GM19463 (cell line): ENCODE results near the gene GLI1.
"Not testable (repeated sequence)": the region's sequence is repeated elsewhere in the genome, so short reads cannot be mapped to it uniquely, and the experiment has no call there.

Source experiments
- ATAC-seq: cut with Tn5 transposase; IDR thresholded peaks from one replicate; pipeline ENCODE4 v1.9.1; 2021; ENCODE audit warnings: mild to moderate bottlenecking, moderate library complexity; ENCODE audit not compliant: unreplicated experiment

The GLI1 gene

DNA sequence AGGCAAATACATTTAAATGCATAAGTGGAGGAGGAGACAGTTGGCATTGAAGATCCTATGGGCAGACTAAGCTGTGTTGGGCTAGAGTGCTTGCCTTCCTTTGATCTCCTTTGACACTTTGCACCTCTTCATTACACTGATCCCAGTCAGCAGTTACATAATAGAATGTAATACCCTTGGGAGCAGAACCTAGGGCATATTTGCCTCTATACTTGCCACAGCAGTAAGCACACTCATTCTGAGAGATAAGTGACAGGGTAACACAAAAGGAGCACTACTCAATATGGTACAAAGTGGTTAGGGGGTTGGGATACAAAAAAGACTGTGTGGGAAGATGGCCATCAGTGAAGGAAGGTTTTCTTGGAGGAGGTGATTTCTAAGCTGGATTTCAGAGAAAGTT lies 37.2 kb downstream of the GLI1 start:
- no peak for ATAC-seq

DNA sequence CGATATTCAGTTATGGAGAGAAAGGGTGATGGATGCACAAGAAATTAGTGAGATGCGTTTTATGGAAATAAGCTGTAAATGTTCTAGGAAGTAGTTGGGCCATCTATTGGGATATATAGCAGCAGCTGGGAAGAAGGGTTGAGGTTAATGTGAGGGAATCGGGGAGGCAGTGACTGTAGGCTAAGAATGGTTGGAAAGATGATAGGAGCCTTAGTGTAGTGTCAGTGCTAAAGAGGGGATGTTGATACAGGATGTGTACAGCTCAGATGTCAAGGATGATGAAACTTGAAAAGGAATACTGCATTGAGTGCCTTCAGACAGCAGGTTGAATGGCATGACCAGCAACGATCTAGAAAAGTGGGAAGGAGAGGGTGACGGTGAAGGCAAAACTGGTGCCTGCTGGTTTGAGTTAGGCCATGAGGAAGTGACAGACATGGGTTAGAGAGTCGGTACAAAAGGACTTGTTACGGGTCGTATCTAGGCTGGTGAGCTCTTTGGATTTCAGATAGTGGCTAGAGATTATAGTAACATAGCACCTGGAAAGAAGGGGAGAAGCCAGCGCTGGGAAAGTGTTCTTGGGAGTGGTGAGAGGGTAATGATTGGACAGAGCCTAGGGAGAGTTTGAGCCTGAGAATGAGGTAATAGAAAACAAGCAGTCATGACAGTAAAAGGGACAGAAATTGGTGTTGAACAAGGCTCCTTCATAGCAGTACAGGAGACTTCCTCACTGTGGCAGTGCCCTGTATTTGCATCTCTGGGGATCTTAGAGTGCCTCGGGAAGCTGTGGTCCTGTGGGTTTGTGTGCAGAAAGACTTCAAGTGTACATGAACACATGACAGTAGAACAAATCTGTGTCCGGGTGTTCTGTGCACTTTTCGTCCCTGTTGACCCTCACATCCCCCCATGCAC lies 37.9 kb downstream of the GLI1 start:
- ATAC-seq, result no peak

DNA sequence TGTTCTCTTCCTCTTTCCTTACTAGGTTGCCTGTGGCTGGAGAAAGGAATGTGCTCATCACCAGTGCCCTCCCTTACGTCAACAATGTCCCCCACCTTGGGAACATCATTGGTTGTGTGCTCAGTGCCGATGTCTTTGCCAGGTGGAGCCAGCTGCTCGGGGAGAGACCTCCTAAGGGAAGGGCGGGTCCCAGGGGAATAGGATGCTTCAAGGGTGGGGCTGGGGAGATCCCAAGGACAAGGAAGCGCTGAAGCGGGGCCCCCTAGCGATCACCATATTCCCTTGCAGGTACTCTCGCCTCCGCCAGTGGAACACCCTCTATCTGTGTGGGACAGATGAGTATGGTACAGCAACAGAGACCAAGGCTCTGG lies 38.5 kb downstream of the GLI1 start:
- no peak for ATAC-seq

DNA sequence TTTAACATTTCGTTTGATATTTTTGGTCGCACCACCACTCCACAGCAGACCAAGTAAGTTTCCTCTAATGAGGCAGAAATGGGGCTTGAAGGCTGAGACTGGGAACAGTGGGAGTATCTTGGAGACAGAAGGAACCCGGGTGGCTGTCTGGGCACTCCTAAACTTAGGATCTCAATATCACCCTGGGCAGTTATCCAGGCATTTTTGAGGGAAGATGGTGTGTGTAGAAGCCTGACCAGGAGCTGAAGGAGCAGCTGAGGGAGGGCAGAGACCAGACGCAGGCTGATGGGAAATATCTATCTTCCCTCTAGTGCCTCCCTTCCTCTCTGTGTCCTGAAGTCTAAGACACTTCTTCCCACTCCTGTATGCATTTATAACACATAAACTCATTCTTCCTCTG lies 39.0 kb downstream of the GLI1 start:
- ATAC-seq, result no peak

DNA sequence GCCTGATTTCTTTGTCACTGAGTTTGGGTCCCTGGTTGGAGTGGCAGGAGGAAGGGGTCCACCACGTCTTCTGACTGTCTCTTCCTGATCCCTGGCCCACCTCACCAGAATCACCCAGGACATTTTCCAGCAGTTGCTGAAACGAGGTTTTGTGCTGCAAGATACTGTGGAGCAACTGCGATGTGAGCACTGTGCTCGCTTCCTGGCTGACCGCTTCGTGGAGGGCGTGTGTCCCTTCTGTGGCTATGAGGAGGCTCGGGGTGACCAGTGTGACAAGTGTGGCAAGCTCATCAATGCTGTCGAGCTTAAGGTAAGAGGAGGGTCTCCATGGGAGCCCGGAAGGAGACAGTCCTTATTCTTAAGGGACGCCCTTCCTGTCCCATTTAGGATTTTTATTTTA lies 40.6 kb downstream of the GLI1 start:
- no peak for ATAC-seq

DNA sequence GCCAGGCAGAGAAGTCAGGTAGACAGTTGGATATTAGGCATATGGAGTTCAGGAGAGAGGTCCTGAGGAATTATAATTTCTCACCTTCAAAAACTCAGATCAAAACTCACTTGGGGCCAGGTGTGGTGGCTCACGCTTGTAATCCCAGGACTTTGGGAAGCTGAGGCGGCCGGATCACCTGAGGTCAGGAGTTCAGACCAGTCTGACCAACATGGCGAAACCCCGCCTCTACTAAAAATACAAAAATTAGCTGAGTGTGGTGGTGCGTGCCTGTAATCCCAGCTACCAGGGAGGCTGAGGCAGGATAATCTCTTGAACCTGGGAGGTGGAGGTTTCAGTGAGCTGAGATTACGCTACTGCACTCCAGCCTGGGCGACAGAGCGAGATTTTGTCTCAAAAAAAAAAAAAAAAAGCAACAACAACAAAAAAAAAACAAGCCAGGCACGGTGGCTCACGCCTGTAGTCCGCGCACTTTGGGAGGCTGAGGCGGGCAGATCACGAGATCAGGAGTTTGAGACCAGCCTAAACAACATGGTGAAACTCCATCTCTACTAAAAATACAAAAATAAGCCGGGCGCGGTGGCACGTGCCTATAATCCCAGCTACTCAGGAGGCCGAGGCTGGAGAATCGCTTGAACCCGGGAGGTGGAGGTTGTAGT lies 42.9 kb downstream of the GLI1 start:
- ATAC-seq, result not testable (repeated sequence)

DNA sequence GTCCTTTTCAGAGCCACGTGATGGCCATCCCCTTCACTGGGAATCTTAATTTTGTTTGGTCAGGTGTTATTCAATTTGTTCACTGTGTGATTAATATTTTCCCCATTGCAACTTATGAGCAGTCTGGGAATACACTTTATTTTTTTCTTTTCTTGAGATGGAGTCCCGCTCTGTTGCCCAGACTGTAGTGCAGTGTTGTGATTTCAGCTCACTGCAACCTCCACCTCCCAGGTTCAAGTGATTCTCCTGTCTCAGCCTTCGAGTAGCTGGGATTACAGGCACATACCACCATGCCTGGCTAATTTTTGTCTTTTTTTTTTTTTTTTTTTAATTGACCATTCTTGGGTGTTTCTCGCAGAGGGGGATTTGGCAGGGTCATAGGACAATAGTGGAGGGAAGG lies 47.0 kb downstream of the GLI1 start:
- ATAC-seq, result not testable (repeated sequence)

DNA sequence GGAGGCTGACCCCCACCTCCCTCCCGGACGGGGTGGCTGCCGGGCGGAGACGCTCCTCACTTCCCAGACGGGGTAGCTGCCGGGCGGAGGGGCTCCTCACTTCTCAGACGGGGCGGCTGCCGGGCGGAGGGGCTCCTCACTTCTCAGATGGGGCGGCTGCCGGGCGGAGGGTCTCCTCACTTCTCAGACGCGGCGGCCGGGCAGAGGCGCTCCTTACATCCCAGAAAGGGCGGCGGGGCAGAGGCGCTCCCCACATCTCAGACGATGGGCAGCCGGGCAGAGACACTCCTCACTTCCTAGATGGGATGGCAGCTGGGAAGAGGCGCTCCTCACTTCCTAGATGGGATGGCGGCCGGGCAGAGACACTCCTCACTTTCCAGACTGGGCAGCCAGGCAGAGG lies 48.2 kb downstream of the GLI1 start:
- ATAC-seq, result not testable (repeated sequence)

DNA sequence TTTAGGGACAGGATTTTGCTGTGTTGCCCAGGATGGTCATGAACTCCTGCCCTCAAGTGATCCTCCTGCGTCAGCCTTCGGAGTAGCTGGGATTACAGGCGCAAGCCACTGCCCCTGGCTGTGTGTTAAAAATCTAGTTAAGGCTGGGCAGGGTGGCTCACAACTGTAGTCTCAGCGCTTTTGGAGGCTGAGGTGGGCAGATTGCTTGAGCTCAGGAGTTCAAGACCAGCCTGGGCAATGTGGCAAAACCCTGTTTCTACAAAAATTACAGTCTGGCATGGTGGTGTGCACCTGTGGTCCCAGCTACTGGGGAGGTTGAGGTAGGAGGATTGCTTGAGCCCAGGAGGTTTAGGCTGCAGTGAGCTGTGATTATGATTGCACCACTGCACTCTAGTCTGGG lies 51.6 kb downstream of the GLI1 start:
- no peak for ATAC-seq

DNA sequence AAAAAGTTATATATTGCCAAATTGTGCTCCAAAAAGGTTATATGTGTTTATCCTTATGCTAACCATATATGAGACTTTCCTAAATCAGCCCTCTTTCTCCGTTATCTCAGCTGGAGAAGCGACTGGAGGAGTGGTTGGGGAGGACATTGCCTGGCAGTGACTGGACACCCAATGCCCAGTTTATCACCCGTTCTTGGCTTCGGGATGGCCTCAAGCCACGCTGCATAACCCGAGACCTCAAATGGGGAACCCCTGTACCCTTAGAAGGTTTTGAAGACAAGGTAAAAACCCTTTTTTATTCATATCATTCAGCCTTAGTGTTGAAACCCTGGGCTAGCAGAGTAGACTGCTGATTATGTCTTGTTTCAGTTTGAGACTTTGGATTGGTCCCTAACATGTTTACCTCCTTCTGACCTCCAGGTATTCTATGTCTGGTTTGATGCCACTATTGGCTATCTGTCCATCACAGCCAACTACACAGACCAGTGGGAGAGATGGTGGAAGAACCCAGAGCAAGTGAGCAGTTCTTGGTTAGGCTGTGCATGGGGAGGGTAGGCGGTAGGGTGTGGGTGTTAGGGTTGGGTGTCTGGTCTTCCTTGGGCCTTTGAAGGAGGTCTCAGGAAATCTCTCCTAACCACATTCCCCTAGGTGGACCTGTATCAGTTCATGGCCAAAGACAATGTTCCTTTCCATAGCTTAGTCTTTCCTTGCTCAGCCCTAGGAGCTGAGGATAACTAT lies 52.2 kb downstream of the GLI1 start:
- ATAC-seq, result no peak

DNA sequence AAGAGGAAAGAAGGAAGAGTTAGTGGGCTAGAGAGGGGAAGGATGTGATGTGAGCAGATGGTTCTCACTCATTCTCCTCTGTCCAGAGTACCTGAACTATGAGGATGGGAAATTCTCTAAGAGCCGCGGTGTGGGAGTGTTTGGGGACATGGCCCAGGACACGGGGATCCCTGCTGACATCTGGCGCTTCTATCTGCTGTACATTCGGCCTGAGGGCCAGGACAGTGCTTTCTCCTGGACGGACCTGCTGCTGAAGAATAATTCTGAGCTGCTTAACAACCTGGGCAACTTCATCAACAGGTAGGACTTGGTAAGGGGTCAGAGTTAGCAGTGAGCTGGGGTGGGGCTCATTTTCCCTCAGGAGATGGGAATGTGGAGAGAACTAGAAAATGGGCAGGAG lies 53.1 kb downstream of the GLI1 start:
- ATAC-seq, result no peak

DNA sequence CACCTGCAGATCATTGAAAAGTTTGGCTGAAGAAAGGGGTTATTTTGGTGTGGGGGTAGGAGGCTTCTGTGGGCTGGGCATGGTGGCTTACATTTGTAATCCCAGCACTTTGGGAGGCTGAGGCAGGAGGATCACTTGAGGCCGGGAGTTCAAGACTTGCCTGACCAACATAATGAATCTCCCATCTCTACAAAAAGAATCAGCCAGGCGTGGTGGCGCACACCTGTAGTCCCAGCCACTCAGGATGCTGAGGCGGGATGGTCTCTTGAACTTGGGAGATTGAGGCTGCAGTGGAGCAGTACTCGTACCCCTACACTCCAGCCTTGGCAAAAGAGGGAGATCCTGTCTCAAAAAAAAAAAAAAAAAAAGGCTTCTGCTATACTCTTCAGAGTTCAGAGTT lies 53.7 kb downstream of the GLI1 start:
- no peak for ATAC-seq

DNA sequence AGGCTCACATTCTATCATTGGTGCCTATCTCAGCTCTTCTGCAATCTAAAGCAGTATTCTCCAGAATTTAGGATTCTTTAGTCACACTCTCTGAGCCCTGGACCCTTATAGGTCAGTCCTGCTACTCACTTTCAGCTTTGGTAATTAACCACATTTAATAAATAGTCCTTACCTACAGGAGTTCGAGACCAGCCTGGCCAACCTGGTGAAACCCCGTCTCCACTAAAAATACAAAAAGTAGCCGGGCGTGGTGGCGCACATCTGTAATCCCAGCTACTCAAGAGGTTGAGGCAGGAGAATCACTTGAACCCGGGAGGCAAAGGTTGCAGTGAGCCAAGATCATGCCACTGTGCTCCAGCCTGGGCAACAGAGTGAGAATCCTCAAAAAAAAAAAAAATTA lies 54.1 kb downstream of the GLI1 start:
- ATAC-seq, result not testable (repeated sequence)

DNA sequence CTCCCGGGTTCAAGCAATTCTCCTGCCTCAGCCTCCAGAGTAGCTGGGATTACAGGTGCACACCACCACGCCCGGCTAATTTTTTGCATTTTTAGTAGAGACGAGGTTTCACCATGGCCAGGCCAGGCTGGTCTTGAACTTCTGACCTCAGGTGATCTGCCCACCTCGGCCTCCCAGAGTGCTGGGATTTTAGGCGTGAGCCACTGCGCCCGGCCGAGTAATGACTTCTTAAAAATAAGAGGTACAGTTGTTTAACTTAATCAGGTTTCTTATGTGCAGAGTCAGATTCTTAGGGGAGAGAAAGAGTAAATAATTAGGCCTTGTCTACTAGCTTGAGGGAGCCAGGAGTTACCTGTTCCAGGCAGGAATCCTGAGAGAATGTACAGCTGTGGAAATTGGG lies 54.7 kb downstream of the GLI1 start:
- ATAC-seq, result not testable (repeated sequence)

DNA sequence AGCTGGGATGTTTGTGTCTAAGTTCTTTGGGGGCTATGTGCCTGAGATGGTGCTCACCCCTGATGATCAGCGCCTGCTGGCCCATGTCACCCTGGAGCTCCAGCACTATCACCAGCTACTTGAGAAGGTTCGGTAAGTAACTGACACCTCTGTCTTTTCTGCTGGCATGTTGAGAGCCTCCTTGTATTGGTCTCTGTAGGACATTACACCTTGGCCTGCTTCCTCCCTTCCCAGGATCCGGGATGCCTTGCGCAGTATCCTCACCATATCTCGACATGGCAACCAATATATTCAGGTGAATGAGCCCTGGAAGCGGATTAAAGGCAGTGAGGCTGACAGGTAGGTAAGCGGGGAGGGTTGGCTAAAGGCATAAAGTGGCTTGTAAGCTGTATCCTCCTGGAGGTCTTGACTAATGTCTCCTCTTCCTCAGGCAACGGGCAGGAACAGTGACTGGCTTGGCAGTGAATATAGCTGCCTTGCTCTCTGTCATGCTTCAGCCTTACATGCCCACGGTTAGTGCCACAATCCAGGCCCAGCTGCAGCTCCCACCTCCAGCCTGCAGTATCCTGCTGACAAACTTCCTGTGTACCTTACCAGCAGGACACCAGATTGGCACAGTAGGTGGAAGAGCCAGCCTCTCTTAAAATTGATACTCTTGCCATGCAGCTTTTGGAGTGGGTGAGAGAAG lies 55.3 kb downstream of the GLI1 start:
- no peak for ATAC-seq

DNA sequence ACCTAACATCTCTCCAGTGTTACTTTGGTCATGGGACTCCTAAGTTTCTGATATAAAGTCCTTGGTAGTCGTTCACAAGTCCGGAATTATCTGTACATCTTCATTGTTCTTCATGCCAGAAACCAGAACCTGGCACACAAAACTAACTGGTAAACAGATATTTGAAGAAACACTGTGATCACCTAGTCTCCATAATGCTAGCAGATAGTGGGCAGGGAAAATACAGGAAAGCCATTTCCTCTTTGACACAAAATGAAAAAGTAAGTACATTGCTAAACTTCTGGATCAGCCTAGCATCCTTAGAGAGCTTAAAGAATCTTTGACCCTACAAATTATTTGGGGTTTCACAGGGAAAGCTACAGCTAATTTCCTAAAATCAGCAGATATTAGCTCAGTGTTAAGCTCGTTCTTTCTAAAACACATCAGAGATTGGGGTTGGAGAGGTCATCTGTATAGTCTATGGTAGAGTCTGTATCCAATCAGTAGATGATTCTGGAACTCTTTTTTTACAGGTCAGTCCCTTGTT lies 55.9 kb downstream of the GLI1 start:
- no peak for ATAC-seq

DNA sequence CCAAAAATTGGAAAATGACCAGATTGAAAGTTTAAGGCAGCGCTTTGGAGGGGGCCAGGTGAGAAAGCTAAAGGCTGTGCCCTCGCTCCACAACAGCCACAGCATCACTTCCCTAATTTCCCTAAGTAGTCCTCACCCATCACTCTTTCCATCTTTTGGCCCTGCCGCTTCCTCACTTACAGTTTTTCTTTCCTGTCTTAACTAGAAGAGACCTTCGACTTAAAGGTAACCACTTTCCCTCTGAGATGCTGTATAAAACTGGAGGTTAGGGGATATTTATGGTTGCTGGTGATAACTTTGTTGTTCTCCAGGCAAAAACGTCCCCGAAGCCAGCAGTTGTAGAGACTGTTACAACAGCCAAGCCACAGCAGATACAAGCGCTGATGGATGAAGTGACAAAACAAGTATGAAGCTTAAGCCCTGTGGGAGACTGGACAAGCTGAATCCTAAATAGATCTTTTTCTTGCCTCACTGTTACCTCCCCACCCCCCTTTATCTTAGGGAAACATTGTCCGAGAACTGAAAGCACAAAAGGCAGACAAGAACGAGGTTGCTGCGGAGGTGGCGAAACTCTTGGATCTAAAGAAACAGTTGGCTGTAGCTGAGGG lies 56.5 kb downstream of the GLI1 start:
- no peak for ATAC-seq

DNA sequence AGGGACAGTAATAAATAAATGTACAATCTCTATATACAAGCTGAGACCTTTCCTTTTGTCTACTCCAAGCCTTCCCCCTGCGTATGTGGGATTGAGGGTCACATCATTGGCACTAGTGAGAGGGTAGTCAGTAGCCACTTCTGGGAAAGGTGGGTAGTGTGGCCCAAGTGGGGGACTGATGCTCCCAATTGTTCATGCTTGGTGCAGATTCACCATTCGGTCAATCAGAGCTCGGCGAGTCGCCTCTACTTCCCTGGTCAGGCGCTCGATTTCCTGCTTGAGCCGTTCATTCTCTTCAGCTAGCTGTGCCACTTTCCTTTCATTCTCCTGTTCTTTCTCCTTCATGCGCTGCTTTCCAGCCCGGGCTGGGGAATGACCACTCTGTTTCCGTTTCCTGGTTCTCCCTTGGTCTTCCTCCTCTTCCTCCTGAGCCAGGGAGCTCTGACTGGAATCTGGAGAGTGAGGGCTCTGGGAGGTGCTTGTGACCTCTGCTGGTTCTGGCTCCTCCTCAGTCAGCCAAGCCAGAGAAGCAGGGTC lies 57.1 kb downstream of the GLI1 start:
- ATAC-seq, result no peak

DNA sequence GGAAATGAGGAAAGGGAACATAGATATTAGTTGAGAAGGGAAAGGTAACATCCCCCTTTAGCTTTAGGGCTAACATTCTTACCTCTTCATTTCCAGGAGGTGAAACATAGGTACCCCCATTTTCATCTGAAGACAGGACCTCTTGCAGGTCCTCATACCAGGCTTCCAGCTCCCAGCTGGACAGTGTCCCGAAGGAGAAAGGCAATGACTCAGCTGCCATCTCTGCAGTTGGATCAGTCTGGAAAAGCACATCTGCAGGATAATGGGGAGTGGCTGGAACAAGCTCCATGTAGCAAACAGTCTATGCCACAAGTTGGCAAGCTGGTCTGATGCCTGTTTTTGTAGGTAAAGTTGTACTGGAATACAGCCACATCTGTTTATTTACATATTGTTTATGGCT lies 57.6 kb downstream of the GLI1 start:
- no peak for ATAC-seq

DNA sequence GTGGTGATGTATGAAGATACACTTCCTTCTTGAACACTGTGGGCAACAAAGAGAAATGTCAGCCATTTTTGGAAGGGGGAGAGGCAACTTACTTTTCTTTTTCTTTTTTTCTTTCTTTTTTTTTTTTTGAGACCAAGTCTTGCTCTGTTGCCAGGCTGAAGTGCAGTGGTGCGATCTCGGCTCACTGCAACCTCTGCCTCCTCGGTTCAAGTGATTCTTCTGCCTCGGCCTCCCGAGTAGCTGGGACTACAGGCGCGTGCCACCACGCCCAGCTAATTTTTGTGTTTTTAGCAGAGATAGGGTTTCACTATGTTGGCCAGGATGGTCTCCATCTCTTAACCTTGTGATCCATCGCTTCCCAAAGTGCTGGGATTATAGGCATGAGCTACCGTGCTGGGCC lies 58.1 kb downstream of the GLI1 start:
- not testable (repeated sequence) for ATAC-seq
